ENCODE measurements around the gene INSYN1.

The INSYN1 gene

DNA sequence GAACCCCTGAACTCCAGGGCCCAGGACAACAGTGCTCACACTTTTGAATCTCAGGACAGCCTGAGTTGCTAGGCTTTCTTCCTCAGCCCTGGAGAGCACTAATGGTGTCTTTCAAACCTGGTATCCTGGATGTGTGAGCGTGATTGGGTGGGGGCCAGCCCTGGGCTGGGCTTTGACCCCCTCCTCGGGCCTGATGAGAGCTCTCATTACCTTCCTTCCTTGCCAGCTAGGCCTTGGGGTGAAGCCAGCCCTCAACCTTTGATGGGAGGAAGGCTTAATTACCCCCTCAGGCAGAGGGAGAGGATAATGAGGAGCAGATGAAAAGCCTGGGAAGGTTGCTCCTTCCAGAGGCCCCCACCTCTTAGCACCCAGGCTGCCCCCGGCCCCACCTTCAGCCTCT lies 31.1 kb upstream of the INSYN1 start:
- ChIA-PET CTCF (no interaction called here), POLR2A (no interaction called here)
- no peak for TF ChIP-seq CTCF (IDR thresholded peaks at IDR 0.05; ENCODE audit: control extremely low read depth, extremely low read depth, low read depth, missing control alignments)
- DNase-seq (ENCODE audit: extremely low spot score) = no peak

DNA sequence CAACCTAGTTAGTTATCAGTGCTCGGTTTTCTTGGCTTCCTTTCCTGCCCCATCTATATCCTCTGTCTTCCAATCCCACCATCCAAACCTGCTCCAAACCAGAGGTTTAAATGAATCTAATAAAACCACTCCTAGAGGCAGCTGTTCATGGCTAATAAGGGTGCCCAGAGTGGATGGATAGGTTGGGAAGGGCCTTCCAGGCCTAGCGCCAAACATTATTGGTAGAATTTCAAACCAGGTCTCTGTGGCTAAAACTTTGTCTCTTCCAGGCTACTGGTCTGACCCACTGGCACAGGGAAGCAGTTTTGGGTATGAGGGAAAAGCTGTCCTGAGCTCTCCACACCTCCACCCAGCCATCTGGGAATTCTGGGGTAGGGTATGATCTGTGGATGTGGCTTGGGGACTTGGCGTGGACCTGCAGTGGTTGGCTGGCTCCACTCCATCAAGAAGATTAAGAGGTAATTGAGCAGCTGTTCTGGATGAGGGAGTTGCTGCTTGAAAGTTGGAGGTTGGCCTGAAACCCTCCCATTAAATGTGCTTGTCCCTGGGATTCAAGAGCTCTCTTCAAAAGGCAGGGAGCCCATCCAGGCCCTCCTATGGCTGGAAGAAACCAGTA lies 29.3 kb upstream of the INSYN1 start:
- POLR2A ChIA-PET = no interaction called here
- no peak for DNase-seq (ENCODE audit: extremely low spot score)
- no peak for TF ChIP-seq CTCF (IDR thresholded peaks at IDR 0.05; ENCODE audit: control extremely low read depth, extremely low read depth, low read depth, missing control alignments)
- CTCF ChIA-PET = interaction anchor here (2.4 kb wide), 1 partner anchor 9 kb away, joined by 7 read pairs; no protein-coding TSS in a partner anchor

- TF ChIP-seq CTCF (IDR thresholded peaks at IDR 0.05; ENCODE audit: control extremely low read depth, extremely low read depth, low read depth, missing control alignments) = no peak
- DNase-seq (ENCODE audit: extremely low spot score) = no peak
- CTCF ChIA-PET = interaction anchor here (2.4 kb wide), 1 partner anchor 10 kb away, joined by 7 read pairs; no protein-coding TSS in a partner anchor
- POLR2A ChIA-PET = no interaction called here
These were observed 28.1 kb upstream of the INSYN1 start for GRCh38 chr15:73781038-73781925.

DNA sequence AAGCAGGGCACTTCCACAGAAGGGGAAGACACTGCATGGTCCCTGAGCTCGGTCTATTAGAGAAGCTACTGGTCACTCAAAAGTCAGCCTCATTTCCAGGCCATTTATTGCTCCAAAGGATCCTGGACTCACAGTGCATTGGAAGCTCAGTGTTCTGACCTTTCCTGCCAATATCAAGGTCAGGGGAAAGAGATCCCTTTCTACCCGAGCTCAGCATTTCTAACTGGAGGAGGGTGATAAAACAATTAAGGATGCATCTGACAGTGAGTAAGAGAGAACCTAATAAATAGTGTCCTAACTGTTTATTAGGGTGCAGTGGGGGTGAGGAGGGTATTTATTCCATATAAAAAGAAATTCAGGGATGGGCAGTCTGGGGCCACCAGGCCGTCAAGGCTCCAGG lies 26.8 kb upstream of the INSYN1 start:
- CTCF ChIA-PET = interaction anchor here (1.1 kb wide), 1 partner anchor 26 kb away, joined by 3 read pairs; no protein-coding TSS in a partner anchor
- no peak for TF ChIP-seq CTCF (IDR thresholded peaks at IDR 0.05; ENCODE audit: control extremely low read depth, extremely low read depth, low read depth, missing control alignments)
- no peak for DNase-seq (ENCODE audit: extremely low spot score)
- POLR2A ChIA-PET = no interaction called here

GRCh38 chr15:73777741-73778140 lies 24.6 kb upstream of the INSYN1 start:
- POLR2A ChIA-PET = no interaction called here
- no peak for DNase-seq (ENCODE audit: extremely low spot score)

GRCh38 chr15:73773428-73773827 lies 20.3 kb upstream of the INSYN1 start:
- no peak for DNase-seq (ENCODE audit: extremely low spot score)
- POLR2A ChIA-PET = no interaction called here
- no peak for TF ChIP-seq CTCF (IDR thresholded peaks at IDR 0.05; ENCODE audit: control extremely low read depth, extremely low read depth, low read depth, missing control alignments)
- CTCF ChIA-PET = interaction anchor here (1.1 kb wide), 1 partner anchor 11 kb away, joined by 3 read pairs; no protein-coding TSS in a partner anchor

More at GRCh38 chr15:73777741-73778140, 24.6 kb upstream of the INSYN1 start:
- CTCF ChIA-PET = no interaction called here
- TF ChIP-seq CTCF (IDR thresholded peaks at IDR 0.05; ENCODE audit: control extremely low read depth, extremely low read depth, low read depth, missing control alignments) = no peak

All from GM10248 (cell line).